NCI-H460 (cell line): ENCODE results near the gene EIF4ENIF1. TPM values are rescaled to one million over a fixed set of nuclear protein-coding genes. Genes with fewer than 3 reads are reported as not detected.
"Not testable (repeated sequence)": the region's sequence is repeated elsewhere in the genome, so short reads cannot be mapped to it uniquely, and the experiment has no call there.

Experiments
- DNase-seq: peaks from one replicate; pipeline ENCODE4 v3.0.0-alpha.2; 2016; ENCODE audit warnings: low read depth; ENCODE audit errors: extremely low read depth
- total RNA-seq: library from RNA; depleted of rRNA; stranded (reverse); fragments of >200 nt; shearing (Covaris generic); gene quantifications from 2 replicates; pipeline ENCODE4 v1.2.3, GENCODE V29; 2014

The EIF4ENIF1 gene
- total RNA-seq, 1 experiment from 2014 or later: 7.8 TPM

DNA sequence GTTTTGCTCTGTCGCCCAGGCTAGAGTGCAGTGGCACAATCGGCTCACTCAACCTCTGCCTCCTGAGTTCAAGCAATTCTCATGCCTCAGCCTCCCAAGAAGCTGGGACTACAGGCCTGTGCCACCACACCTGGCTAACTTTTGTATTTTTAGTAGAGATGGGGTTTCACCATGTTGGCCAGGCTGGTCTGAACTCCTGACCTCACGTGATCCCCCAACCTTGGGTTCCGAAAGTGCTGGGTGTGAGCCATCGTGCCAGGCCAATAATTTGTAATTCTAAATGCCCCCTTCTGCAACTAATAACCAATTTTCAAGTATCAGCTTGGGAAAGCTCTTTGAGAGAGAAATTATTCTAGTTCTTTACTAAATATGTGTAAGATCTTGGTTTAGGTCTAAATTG is 3.7 kb upstream of the EIF4ENIF1 start:
- not testable (repeated sequence) for DNase-seq

- no peak for DNase-seq
Observed at GRCh38 chr22:31492151-31492550, 2.5 kb upstream of the EIF4ENIF1 start.

- DNase-seq: no peak
Observed at GRCh38 chr22:31491218-31491962, 1.7 kb upstream of the EIF4ENIF1 start.

DNA sequence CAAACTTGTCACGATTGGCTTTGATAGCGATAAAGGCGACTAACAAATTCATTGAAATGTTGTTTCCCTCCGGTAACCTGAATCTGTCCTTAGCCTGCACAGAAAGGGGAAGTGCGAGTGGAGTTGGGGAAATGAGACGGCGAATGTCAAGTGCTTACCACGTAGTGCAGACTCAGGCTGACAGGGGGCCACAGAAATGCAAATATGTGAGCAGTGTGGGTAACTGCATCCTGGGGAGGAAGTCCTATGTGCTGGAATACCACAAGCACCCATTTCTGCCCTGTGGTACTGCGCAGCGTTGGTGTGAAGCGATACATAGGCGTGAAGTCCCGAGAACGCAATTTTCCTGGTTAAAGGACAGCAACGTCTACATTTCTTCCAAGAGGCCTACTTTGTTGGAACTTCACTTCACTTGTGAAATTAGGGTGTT is 869 bp upstream of the EIF4ENIF1 start:
- no peak for DNase-seq

GRCh38 chr22:31488988-31489617 is 539 bp downstream of the EIF4ENIF1 start:
- DNase-seq: no peak

DNA sequence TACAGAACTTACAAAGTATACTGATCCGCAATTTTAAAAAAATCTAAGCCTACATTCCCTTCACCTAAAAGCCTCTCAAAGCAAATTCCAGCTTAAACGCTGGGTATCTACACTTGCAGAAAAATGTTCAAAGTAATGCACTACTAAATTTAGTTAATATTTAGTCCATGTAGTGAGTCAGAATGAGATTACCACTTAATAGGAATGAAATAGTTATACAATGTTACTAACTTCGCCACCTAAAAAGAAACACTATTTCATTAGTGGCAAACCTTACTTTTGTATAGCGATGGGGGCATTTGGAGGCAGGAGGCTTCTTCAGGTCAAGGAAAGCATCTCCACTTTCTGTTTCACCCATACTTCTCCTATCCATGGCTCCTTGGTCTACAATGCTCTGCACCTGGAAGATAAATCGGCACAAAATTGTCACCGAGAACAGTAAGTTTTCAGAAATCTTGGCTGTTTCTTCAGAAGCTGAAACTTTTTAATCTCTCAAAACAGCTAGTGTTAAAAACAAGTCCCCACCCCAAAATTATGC is 1.2 kb downstream of the EIF4ENIF1 start:
- DNase-seq: no peak

- DNase-seq: no peak
Observed at GRCh38 chr22:31486951-31487350, 2.7 kb downstream of the EIF4ENIF1 start.

DNA sequence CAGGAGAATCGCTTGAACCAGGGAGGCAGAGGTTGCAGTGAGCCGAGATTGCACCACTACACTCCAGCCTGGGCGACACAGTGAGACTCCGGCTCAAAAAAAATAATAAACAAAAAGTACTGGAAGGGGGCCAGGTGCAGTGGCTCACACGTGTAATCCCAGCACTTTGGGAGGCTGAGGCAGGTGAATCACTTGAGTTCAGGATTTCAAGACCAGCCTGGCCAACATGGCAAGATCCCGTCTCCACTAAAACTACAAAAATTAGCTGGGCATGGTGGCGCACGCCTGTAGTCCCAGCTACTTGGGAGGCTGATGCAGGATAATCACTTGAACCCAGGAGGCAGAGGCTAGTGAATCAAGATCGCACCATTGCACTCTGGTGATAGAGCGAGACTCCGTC is 3.3 kb downstream of the EIF4ENIF1 start:
- DNase-seq: not testable (repeated sequence)

- not testable (repeated sequence) for DNase-seq
Observed at GRCh38 chr22:31482470-31482869, 7.2 kb downstream of the EIF4ENIF1 start.

DNA sequence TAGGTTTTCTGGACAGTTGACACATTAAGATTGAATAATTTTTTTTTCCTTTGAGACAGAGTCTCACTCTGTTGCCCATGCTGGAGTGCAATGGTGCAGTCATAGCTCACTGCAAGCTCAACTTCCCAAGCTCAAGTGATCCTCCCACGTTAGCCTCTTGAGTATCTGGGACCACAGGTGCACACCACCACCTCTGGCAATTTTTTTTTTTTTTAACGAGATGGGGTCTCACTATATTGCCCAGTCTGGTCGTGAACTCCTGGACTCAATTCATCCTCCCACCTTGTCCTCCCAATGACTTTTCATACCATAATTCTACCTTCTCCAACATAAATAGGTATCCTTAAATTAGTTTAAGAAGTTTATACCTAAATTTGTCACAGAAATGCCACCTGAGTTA is 8.5 kb downstream of the EIF4ENIF1 start:
- DNase-seq: no peak

GRCh38 chr22:31477329-31477728 is 12.3 kb downstream of the EIF4ENIF1 start:
- no peak for DNase-seq

DNA sequence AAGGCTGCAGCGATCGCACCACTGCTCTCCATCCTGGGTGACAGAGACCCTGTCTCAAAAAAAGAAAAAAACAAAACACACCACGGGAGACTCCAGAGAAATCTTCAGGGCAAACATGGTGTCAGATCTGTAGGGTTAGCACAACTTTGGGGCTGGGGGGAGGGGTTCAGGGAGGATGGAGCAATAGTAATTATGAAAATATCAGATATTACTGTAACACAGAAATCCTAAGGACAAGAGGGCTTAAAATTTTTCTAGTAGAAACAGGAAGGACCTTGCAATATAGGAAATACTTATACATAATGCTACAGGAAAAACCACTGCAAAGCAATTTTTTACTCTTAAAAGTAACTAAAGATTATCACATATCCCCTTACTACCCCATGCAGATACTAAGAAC is 13.8 kb downstream of the EIF4ENIF1 start:
- no peak for DNase-seq

- DNase-seq: no peak
Observed at GRCh38 chr22:31474743-31475142, 14.9 kb downstream of the EIF4ENIF1 start.

DNA sequence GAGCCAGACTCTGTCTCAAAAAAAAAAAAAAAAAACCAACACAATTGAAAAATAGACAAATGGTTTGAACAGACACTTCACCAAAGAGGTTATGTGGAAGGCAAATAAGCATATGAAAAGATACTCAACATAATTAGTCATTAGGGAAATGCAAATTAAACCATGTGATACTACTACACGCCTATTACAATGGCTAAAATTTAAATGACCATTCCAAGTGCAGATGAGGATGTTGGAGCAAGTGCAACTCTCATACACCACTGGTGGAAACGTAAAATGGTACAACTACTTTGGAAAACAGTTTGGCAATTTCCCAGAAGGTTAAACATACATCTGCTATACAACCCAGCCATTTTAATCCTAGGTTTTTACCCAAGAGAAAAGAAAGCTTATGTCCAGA is 24.3 kb downstream of the EIF4ENIF1 start:
- no peak for DNase-seq

DNA sequence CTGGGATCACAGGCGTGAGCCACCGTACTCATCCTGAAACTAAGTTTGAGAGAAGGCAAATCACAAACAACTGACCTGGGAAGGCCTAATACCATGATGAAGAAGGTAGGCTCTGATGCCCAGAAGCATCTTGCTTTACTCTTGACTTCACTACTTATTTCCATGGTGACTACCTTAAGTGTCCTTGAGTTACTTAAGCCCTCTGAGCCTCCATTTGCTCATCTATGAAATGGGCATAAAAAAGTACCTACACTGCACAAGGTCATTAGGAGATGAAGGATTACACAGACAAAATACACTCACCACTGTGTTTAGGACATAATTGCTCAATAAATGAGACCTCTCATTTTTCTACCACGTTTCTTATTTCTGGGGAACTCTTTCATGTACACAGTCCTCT is 27.9 kb downstream of the EIF4ENIF1 start:
- DNase-seq: no peak

DNA sequence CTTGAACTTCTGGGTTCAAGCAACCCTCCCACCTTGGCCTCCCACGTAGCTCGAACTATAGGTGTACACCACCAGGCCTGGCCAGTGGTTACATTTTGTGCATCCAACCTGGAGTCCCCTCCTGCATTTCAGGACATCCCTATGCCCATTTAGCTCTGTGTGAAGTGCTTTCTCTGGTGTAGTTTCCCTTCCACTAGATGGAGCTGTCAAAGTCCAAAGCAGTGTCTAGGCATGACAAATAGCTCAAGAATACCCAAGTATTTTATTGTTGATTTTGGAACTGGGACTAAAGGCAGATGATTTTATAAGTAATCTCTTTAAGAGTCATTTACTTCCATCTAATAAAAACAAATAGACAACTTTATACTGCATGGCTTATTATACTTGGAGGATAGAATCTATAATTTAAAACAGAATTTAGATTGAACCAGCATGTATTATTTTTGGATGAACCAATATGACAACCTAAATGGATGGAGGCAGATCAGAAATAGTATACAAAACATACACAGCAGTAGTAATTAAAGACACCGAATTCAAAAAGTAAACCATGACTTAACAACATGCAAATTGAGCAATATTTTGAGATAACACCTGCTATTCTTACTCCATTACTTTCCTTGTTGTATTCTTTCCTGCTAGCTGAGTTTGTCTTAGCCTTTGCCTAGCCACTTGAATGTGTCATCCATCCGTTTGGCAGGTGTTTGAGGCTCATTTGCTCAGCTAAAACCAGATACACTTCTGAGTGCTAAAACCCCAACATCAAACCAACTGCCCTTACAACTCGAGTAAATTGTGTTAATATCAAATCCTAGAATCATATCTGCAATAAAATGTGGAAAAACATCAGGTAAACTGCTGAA is 37.7 kb downstream of the EIF4ENIF1 start:
- DNase-seq: peak; percentile 33

GRCh38 chr22:31449506-31449905 is 40.1 kb downstream of the EIF4ENIF1 start:
- DNase-seq: no peak

GRCh38 chr22:31448382-31448781 is 41.3 kb downstream of the EIF4ENIF1 start:
- DNase-seq: no peak

DNA sequence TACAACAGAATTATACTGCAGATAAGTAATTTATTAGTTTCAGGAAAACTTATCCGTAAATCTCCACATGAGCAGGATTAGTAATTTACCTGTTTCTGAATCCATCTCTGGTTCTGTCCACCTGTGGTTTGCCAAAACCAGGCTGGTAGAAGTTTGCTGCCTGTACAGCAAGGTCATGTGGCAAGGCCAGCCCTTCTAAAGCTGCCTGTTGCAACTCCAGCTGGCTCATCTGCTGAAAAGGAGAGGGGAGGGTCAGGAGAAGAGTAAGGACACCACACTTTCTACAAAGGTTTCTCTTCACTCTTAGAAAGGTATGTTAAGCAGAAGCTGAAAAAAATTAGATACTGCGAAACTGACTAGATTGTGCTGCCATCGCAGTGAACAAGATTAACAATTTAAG is 42.3 kb downstream of the EIF4ENIF1 start:
- DNase-seq: no peak

DNA sequence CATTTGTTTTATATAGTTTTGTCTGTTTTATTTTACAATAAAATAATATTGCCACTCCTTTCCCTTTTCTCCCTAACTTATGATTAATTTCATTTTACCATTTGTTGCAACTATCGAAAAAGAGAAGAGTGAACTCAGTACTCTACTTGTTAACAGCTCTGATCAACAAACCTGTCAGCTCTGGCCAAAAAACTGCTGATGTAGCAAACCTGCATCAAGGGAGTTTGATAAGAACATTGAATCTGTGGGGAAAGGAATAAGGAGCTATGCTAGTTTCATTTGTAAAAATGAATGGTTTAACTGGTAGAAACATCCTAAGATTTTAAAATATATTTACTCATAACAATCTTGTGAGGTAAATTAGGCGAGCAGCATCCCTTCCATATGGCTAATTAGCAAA is 42.9 kb downstream of the EIF4ENIF1 start:
- no peak for DNase-seq

DNA sequence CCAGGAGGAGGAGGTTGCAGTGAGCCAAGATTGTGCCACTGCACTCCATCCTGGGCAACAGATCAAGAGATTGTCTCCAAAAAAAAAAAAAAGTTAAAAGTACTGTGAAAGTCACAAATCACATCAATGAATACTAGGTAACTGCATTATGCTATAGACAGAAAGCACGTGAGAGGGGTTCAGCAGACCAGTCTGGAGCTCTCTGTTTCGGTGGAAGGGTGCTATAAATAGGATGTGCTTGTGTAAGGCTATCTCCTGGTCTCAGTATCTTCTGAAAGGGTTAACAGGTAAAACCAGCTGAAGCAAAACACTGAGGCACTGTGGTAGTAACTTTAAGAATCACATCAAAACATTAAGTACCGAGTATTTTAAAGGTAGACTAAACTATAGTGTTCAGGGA is 43.4 kb downstream of the EIF4ENIF1 start:
- DNase-seq: no peak
